ENCODE data around the gene SSU72. TPM values are rescaled to one million over a fixed set of nuclear protein-coding genes. Genes with fewer than 3 reads are reported as not detected.

The SSU72 gene
- total RNA-seq, 1 experiment from 2014 or later: 193 TPM

DNA sequence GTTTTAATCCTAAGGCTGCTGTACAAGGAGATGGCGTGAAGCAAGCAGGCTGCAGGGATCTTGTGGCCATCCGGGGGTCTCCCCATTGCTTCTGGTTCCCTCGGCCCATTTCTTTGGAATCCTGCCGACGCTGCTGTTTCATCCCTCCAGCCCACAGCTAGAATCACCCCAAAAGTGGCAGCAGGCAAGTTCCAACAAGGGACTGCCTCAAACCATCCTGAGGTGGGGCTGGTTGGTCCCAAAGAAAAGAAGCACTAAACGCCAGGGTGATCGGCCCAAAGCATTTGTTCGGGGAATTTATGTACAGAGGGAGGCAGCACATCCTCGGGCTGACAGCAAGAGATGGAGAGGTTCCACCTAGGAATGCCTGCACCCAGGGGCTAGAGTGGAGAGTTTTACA, 36.1 kb upstream of the SSU72 start:
- TF ChIP-seq EZH2 (IDR thresholded peaks at IDR 0.05; ENCODE audit: borderline replicate concordance, low read depth, low read length, poor library complexity, severe bottlenecking) (no peak), CTCF (conservative IDR thresholded peaks at IDR 0.05; ENCODE audit: low read depth, low read length) (no peak)
- Histone ChIP-seq H3K27ac (ENCODE audit: low read depth, low read length, poor library complexity, severe bottlenecking) (no peak overlapping the region), H3K36me3 (ENCODE audit: insufficient read depth, low read length, poor library complexity, severe bottlenecking) (no peaks in the 10 kb centered on the region), H3K4me1 (ENCODE audit: insufficient read depth, low read length, poor library complexity, severe bottlenecking) (peaks cover 7% of the 10 kb centered on the region), H3K4me3 (ENCODE audit: low read depth, low read length, poor library complexity, severe bottlenecking) (no peak overlapping the region), H3K27me3 (replicated peaks; ENCODE audit: insufficient read depth, low read depth, low read length, poor library complexity) (no peaks in the 10 kb centered on the region), H3K9me3 (ENCODE audit: low read depth, low read length, poor library complexity, severe bottlenecking) (no peaks in the 10 kb centered on the region)
- DNase-seq (ENCODE audit: low spot score): no peak
- intact Hi-C loops (cut with micrococcal nuclease; ENCODE audit: unreplicated experiment): no loop called here
- BruUV-seq (replicated peaks): no TSS peak
- ChIA-PET CTCF (no interaction called here), POLR2A (ENCODE audit: low non-redundant PET) (no interaction called here)

GRCh38 chr1:1609822-1610485, 35.3 kb upstream of the SSU72 start:
- Histone ChIP-seq H3K9me3 (ENCODE audit: low read depth, low read length, poor library complexity, severe bottlenecking) (no peaks in the 10 kb centered on the region), H3K27me3 (replicated peaks; ENCODE audit: insufficient read depth, low read depth, low read length, poor library complexity) (no peaks in the 10 kb centered on the region), H3K27ac (ENCODE audit: low read depth, low read length, poor library complexity, severe bottlenecking) (no peak overlapping the region), H3K4me3 (ENCODE audit: low read depth, low read length, poor library complexity, severe bottlenecking) (no peak overlapping the region), H3K36me3 (ENCODE audit: insufficient read depth, low read length, poor library complexity, severe bottlenecking) (no peaks in the 10 kb centered on the region), H3K4me1 (ENCODE audit: insufficient read depth, low read length, poor library complexity, severe bottlenecking) (peaks cover 7% of the 10 kb centered on the region)
- ChIA-PET POLR2A (ENCODE audit: low non-redundant PET) (no interaction called here), CTCF (no interaction called here)
- intact Hi-C loops (cut with micrococcal nuclease; ENCODE audit: unreplicated experiment): no loop called here
- BruUV-seq (replicated peaks): no TSS peak
- DNase-seq (ENCODE audit: low spot score): no peak
- TF ChIP-seq CTCF (conservative IDR thresholded peaks at IDR 0.05; ENCODE audit: low read depth, low read length) (no peak), EZH2 (IDR thresholded peaks at IDR 0.05; ENCODE audit: borderline replicate concordance, low read depth, low read length, poor library complexity, severe bottlenecking) (no peak)

DNA sequence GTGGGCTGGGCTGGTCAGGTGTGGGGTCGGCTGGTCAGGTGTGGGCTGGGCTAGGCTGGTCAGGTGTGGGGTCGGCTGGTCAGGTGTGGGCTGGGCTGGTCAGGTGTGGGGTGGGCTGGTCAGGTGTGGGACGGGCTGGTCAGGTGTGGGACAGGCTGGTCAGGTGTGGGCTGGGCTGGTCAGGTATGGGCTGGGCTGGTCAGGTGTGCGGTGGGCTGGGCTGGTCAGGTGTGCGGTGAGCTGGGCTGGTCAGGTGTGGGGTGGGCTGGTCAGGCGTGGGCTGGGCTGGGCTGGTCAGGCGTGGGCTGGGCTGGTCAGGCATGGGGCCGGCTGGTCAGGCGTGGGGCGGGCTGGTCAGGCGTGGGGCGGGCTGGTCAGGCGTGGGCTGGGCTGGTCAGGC, 31.6 kb upstream of the SSU72 start:
- intact Hi-C loops (cut with micrococcal nuclease; ENCODE audit: unreplicated experiment): no loop called here
- no peaks in the 10 kb centered on the region for H3K36me3 ChIP-seq (ENCODE audit: insufficient read depth, low read length, poor library complexity, severe bottlenecking)
- no peaks in the 10 kb centered on the region for H3K4me1 ChIP-seq (ENCODE audit: insufficient read depth, low read length, poor library complexity, severe bottlenecking)
- TF ChIP-seq EZH2 (IDR thresholded peaks at IDR 0.05; ENCODE audit: borderline replicate concordance, low read depth, low read length, poor library complexity, severe bottlenecking) (no peak), CTCF (conservative IDR thresholded peaks at IDR 0.05; ENCODE audit: low read depth, low read length) (no peak)
- no peaks in the 10 kb centered on the region for H3K27me3 ChIP-seq (replicated peaks; ENCODE audit: insufficient read depth, low read depth, low read length, poor library complexity)
- no TSS peak for BruUV-seq (replicated peaks)
- H3K9me3 ChIP-seq (ENCODE audit: low read depth, low read length, poor library complexity, severe bottlenecking): no peaks in the 10 kb centered on the region
- ChIA-PET CTCF (no interaction called here), POLR2A (ENCODE audit: low non-redundant PET) (interaction anchor here (0.7 kb wide), 1 partner anchor 45 kb away, joined by 3 read pairs; no protein-coding TSS in a partner anchor)
- H3K4me3 ChIP-seq (ENCODE audit: low read depth, low read length, poor library complexity, severe bottlenecking): no peak overlapping the region
- no peak overlapping the region for H3K27ac ChIP-seq (ENCODE audit: low read depth, low read length, poor library complexity, severe bottlenecking)
- no peak for DNase-seq (ENCODE audit: low spot score)
